Body of pancreas (tissue), 4 donors: Measurements from ENCODE around the gene CDK19. TPM values are rescaled to one million over a fixed set of nuclear protein-coding genes. Genes with fewer than 3 reads are reported as not detected.
"Not testable (repeated sequence)": the region's sequence is repeated elsewhere in the genome, so short reads cannot be mapped to it uniquely, and the experiment has no call there.

Experiments used
- ATAC-seq: fragments of 150-250 bp; one replicate; pipeline ENCODE4 v1.9.1; 2016
- DNase-seq, 4 donors: peaks; one replicate each; pipeline ENCODE4 v3.0.0-alpha.2; 2019
- H3K27ac ChIP-seq, 4 donors: fragments of 200-600 bp; sonication (generic); 1 replicate in 3 of 4; 2 replicates in 1 of 4; pipeline versions ENCODE4 v1.5.1 to v1.6.1; 2016 to 2019; ENCODE audit warnings: mild to moderate bottlenecking in 1 of 4, mixed read lengths in 1 of 4, moderate library complexity in 1 of 4
- H3K27me3 ChIP-seq, 2 donors: fragments of 200-600 bp; sonication (generic); one replicate each; pipeline ENCODE4 v1.6.0; 2016; ENCODE audit warnings: mild to moderate bottlenecking in 1 of 2
- H3K36me3 ChIP-seq, 2 donors: fragments of 200-600 bp; sonication (generic); replicated peaks in 1 of 2; 2 replicates each; pipeline ENCODE4 v1.5.1; 2016; ENCODE audit warnings: low read depth in 2 of 2; ENCODE audit not compliant: insufficient read depth in 1 of 2
- H3K4me1 ChIP-seq: fragments of 200-600 bp; sonication (generic); one replicate; pipeline ENCODE4 v1.6.0; 2016
- H3K4me3 ChIP-seq, 2 donors: fragments of 200-600 bp; sonication (generic); 1 replicate in 1 of 2; 2 replicates in 1 of 2; pipeline ENCODE4 v1.5.1; 2016 to 2019
- H3K9me3 ChIP-seq, 3 donors: fragments of 200-600 bp; sonication (generic); 1 replicate in 2 of 3; 2 replicates in 1 of 3; pipeline ENCODE4 v1.5.1; 2016
- POLR2A ChIP-seq, 3 donors: fragments of 450-650 bp; IDR thresholded peaks; one replicate each; pipeline ENCODE4 v1.6.1; 2016; ENCODE audit warnings: antibody characterized with exemption in 3 of 3, mild to moderate bottlenecking in 2 of 3
- WGBS, 2 donors: methylation state at CpG; one replicate each; pipeline ENCODE4 v1.1.5; 2017; 5-methylcytosine and 5-hydroxymethylcytosine counted together
- intact Hi-C: fragments of 100-400 bp; cut with DNase I; formaldehyde crosslinking; loops from one replicate; pipeline ENCODE4 v1.15.1; 2023
- total RNA-seq, 2 donors: library from RNA; depleted of rRNA; stranded (reverse); fragments of >200 nt; gene quantifications; one replicate each; pipeline ENCODE4 v1.1.0, GENCODE V29; 2016
- TF ChIP-seq, protein P1 (sequence below), 7 experiments: fragments of 450-650 bp in 4 of 7; fragments of 200-600 bp in 3 of 7; sonication (generic) in 3 of 7; IDR thresholded peaks; one replicate each; pipeline ENCODE4 v1.5.1; 2016 to 2019; ENCODE audit warnings: antibody characterized with exemption in 7 of 7

CDK19 gene
- total RNA-seq, 2 donors from 2014 or later: 4.0 to 8.0 TPM

- H3K27me3 ChIP-seq: no peaks in the 10 kb centered on the region
- no peak for ATAC-seq
- intact Hi-C loops: no loop called here
- no peak overlapping the region for H3K27ac ChIP-seq
- TF ChIP-seq POLR2A (IDR thresholded peaks at IDR 0.05): no peak
- TF ChIP-seq, protein P1, sequence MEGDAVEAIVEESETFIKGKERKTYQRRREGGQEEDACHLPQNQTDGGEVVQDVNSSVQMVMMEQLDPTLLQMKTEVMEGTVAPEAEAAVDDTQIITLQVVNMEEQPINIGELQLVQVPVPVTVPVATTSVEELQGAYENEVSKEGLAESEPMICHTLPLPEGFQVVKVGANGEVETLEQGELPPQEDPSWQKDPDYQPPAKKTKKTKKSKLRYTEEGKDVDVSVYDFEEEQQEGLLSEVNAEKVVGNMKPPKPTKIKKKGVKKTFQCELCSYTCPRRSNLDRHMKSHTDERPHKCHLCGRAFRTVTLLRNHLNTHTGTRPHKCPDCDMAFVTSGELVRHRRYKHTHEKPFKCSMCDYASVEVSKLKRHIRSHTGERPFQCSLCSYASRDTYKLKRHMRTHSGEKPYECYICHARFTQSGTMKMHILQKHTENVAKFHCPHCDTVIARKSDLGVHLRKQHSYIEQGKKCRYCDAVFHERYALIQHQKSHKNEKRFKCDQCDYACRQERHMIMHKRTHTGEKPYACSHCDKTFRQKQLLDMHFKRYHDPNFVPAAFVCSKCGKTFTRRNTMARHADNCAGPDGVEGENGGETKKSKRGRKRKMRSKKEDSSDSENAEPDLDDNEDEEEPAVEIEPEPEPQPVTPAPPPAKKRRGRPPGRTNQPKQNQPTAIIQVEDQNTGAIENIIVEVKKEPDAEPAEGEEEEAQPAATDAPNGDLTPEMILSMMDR (IDR thresholded peaks at IDR 0.05): no peak
- DNase-seq: no peak
- WGBS, 2 donors: 61 to 75% methylated on average over 3 of the region's 3 CpGs
- H3K4me3 ChIP-seq: no peak overlapping the region
- H3K9me3 ChIP-seq: no peaks in the 10 kb centered on the region
- no peaks in the 10 kb centered on the region for H3K36me3 ChIP-seq
- H3K4me1 ChIP-seq: no peaks in the 10 kb centered on the region
Observed at GRCh38 chr6:110590821-110591351, 224.4 kb downstream of the CDK19 start.

GRCh38 chr6:110589865-110590513, 225.3 kb downstream of the CDK19 start:
- TF ChIP-seq, protein P1 (IDR thresholded peaks at IDR 0.05): no peak
- no peak for TF ChIP-seq POLR2A (IDR thresholded peaks at IDR 0.05)
- ATAC-seq (no peak), DNase-seq (no peak)
- Histone ChIP-seq H3K36me3 (no peaks in the 10 kb centered on the region), H3K27me3 (no peaks in the 10 kb centered on the region), H3K9me3 (no peaks in the 10 kb centered on the region), H3K4me1 (no peaks in the 10 kb centered on the region), H3K27ac (no peak overlapping the region), H3K4me3 (no peak overlapping the region)
- 82 to 88% methylated on average over 6 of the region's 6 CpGs for WGBS, 2 donors
- intact Hi-C loops: no loop called here

GRCh38 chr6:110587328-110587727, 227.9 kb downstream of the CDK19 start:
- H3K4me3 ChIP-seq: no peak overlapping the region
- ATAC-seq (no peak), DNase-seq (no peak)
- 72 to 75% methylated on average over 2 of the region's 2 CpGs for WGBS, 2 donors
- intact Hi-C loops: no loop called here
- H3K9me3 ChIP-seq: no peaks in the 10 kb centered on the region
- H3K27me3 ChIP-seq: no peaks in the 10 kb centered on the region
- H3K4me1 ChIP-seq: no peaks in the 10 kb centered on the region
- TF ChIP-seq, protein P1 (IDR thresholded peaks at IDR 0.05): no peak
- no peak for TF ChIP-seq POLR2A (IDR thresholded peaks at IDR 0.05)
- no peaks in the 10 kb centered on the region for H3K36me3 ChIP-seq
- no peak overlapping the region for H3K27ac ChIP-seq

GRCh38 chr6:110581679-110582078, 233.6 kb downstream of the CDK19 start:
- no peak overlapping the region for H3K27ac ChIP-seq
- H3K27me3 ChIP-seq: no peaks in the 10 kb centered on the region
- H3K4me3 ChIP-seq: no peak overlapping the region
- ATAC-seq (no peak), DNase-seq (no peak)
- TF ChIP-seq, protein P1 (IDR thresholded peaks at IDR 0.05): no peak
- no peak for TF ChIP-seq POLR2A (IDR thresholded peaks at IDR 0.05)
- H3K9me3 ChIP-seq: no peaks in the 10 kb centered on the region
- intact Hi-C loops: no loop called here
- no peaks in the 10 kb centered on the region for H3K36me3 ChIP-seq
- no peaks in the 10 kb centered on the region for H3K4me1 ChIP-seq

- intact Hi-C loops, H3K36me3 ChIP-seq, ATAC-seq, H3K4me3 ChIP-seq, H3K4me1 ChIP-seq, H3K27ac ChIP-seq, H3K9me3 ChIP-seq, DNase-seq, H3K27me3 ChIP-seq: not testable (repeated sequence)
Observed at GRCh38 chr6:110577596-110578167, 237.6 kb downstream of the CDK19 start.
